Gastrocnemius medialis (tissue), 4 donors: Measurements from ENCODE around the gene RHOJ.

ENCODE experiments used
- CTCF ChIP-seq, 5 experiments: fragments of 450-650 bp in 3 of 5; fragments of 200-600 bp in 2 of 5; sonication (generic) in 2 of 5; IDR thresholded peaks in 4 of 5; conservative IDR thresholded peaks in 1 of 5; 1 replicate in 4 of 5; 2 replicates in 1 of 5; pipeline ENCODE4 v1.5.1; 2016 to 2019; ENCODE audit warnings: antibody characterized with exemption in 5 of 5, mild to moderate bottlenecking in 3 of 5, moderate library complexity in 3 of 5
- POLR2A ChIP-seq, 2 donors: fragments of 450-650 bp; IDR thresholded peaks; one replicate each; pipeline ENCODE4 v1.6.1; 2017; ENCODE audit warnings: antibody characterized with exemption in 2 of 2, mild to moderate bottlenecking in 2 of 2, moderate library complexity in 2 of 2

GRCh38 chr14:63318835-63319234 is 114.6 kb downstream of the RHOJ start, which contains the start of gene GPHB5:
- no peak for TF ChIP-seq CTCF (IDR thresholded peaks at IDR 0.05 in 4 of 5, conservative IDR thresholded peaks at IDR 0.05 in 1 of 5)
- no peak for TF ChIP-seq POLR2A (IDR thresholded peaks at IDR 0.05)
